H1 (cell line): Measurements from ENCODE around the gene LAMB1. TPM values are rescaled to one million over a fixed set of nuclear protein-coding genes. Genes with fewer than 3 reads are reported as not detected.

Experiments used
- CTCF ChIA-PET: fragments of 300-600 bp; sonication (Branson Sonifier 250); formaldehyde crosslinking; loops from one replicate; lab custom pipeline; 2021; ENCODE audit not compliant: partially characterized antibody; lab: Charles Lee
- POLR2A ChIA-PET: fragments of 300-600 bp; sonication (Branson Sonifier 250); formaldehyde crosslinking; loops from one replicate; lab custom pipeline; 2021; ENCODE audit warnings: inconsistent platforms; ENCODE audit not compliant: partially characterized antibody; lab: Charles Lee
- DNase-seq, 2 experiments: peaks; one replicate each; pipeline versions ENCODE4 v3.0.0 to v3.0.0-alpha.2; 2010 to 2022; ENCODE audit warnings: low spot score in 2 of 2, low read depth in 1 of 2, mixed read lengths in 1 of 2
- FAIRE-seq: peaks from 2 replicates; lab custom pipeline; 2011; peaks lifted over from hg19 to GRCh38; lab: Jason Lieb, UNC
- H2AFZ ChIP-seq: 2 replicates; pipeline ENCODE4 v1.8.1; 2012; ENCODE audit warnings: low read length, inconsistent platforms
- H2AK5ac ChIP-seq: 2 replicates; pipeline ENCODE4 v1.6.1; 2013; ENCODE audit warnings: low read depth, low read length
- H2BK120ac ChIP-seq: replicated peaks from 2 replicates; pipeline ENCODE3; 2013; ENCODE audit warnings: low read depth, low read length, inconsistent platforms
- H2BK12ac ChIP-seq: 2 replicates; pipeline ENCODE4 v1.6.1; 2013; ENCODE audit warnings: low read depth, low read length
- H2BK15ac ChIP-seq: 2 replicates; pipeline ENCODE4 v1.6.1; 2013; ENCODE audit warnings: low read length
- H2BK20ac ChIP-seq: 2 replicates; pipeline ENCODE4 v1.6.1; 2013; ENCODE audit warnings: low read length
- H2BK5ac ChIP-seq: 2 replicates; pipeline ENCODE4 v1.6.1; 2013; ENCODE audit warnings: low read depth, low read length
- H3K14ac ChIP-seq: 2 replicates; pipeline ENCODE4 v1.6.1; 2013; ENCODE audit warnings: inconsistent platforms; ENCODE audit not compliant: insufficient read length
- H3K18ac ChIP-seq: 2 replicates; pipeline ENCODE4 v1.6.1; 2013; ENCODE audit warnings: low read length; ENCODE audit errors: extremely low read depth
- H3K23ac ChIP-seq: 2 replicates; pipeline ENCODE4 v1.6.1; 2013; ENCODE audit warnings: inconsistent platforms; ENCODE audit not compliant: insufficient read length
- H3K23me2 ChIP-seq: 2 replicates; pipeline ENCODE4 v1.6.1; 2013; ENCODE audit warnings: low read depth, low read length
- H3K27ac ChIP-seq: 2 replicates; pipeline ENCODE4 v1.6.1; 2011; ENCODE audit warnings: low read depth, low read length, inconsistent platforms
- H3K27me3 ChIP-seq, 4 experiments: replicated peaks in 1 of 4; 1 replicate in 1 of 4; 2 replicates in 3 of 4; pipeline versions ENCODE4 v1.6.1 to v1.8.1; 2011 to 2013; ENCODE audit warnings: low read length in 3 of 4, mild to moderate bottlenecking in 3 of 4, inconsistent platforms in 2 of 4, mixed read lengths in 2 of 4, moderate library complexity in 1 of 4; ENCODE audit not compliant: control insufficient read depth in 3 of 4, insufficient read depth in 3 of 4; ENCODE audit errors: extremely low read depth in 1 of 4
- H3K36me3 ChIP-seq, 4 experiments: 2 replicates each; pipeline versions ENCODE4 v1.6.1 to v1.8.1; 2011 to 2013; ENCODE audit warnings: mild to moderate bottlenecking in 4 of 4, low read length in 3 of 4, moderate library complexity in 2 of 4, control low read depth in 1 of 4, inconsistent platforms in 1 of 4; ENCODE audit not compliant: insufficient read depth in 4 of 4, control insufficient read depth in 2 of 4
- H3K4ac ChIP-seq: replicated peaks from 2 replicates; pipeline ENCODE3; 2013; ENCODE audit warnings: low read length, low read depth, mixed read lengths, inconsistent platforms; ENCODE audit not compliant: insufficient read length
- H3K4me1 ChIP-seq, 4 experiments: replicated peaks in 1 of 4; 1 replicate in 1 of 4; 2 replicates in 3 of 4; pipeline versions ENCODE4 v1.6.1 to v1.8.1; 2011 to 2013; ENCODE audit warnings: low read length in 3 of 4, inconsistent platforms in 2 of 4, mixed read lengths in 1 of 4; ENCODE audit not compliant: insufficient read depth in 4 of 4, control insufficient read depth in 3 of 4
- H3K4me2 ChIP-seq, 2 experiments: 2 replicates each; pipeline versions ENCODE4 v1.6.1 to v1.8.1; 2011 to 2013; ENCODE audit warnings: low read depth in 2 of 2, low read length in 2 of 2, control low read depth in 1 of 2, inconsistent platforms in 1 of 2, mild to moderate bottlenecking in 1 of 2; ENCODE audit not compliant: insufficient read depth in 1 of 2
- H3K4me3 ChIP-seq, 4 experiments: fragments of 200-600, 300-600 bp in 1 of 4; sonication (generic), shearing (Covaris generic), sonication (Bioruptor Twin) in 1 of 4; 2 replicates each; pipeline versions ENCODE4 v1.5.1 to v1.8.1; 2011 to 2016; ENCODE audit warnings: low read length in 4 of 4, low read depth in 3 of 4, control low read depth in 2 of 4, inconsistent platforms in 2 of 4, mild to moderate bottlenecking in 2 of 4, mixed read lengths in 1 of 4, moderate library complexity in 1 of 4; ENCODE audit not compliant: insufficient read depth in 2 of 4; ENCODE audit errors: extremely low read depth in 1 of 4
- H3K56ac ChIP-seq: replicated peaks from 2 replicates; pipeline ENCODE3; 2013; ENCODE audit warnings: low read depth, mild to moderate bottlenecking, mixed read lengths, low read length, inconsistent platforms; ENCODE audit not compliant: insufficient read length
- H3K79me1 ChIP-seq: 2 replicates; pipeline ENCODE4 v1.6.1; 2013; ENCODE audit warnings: low read depth, low read length, control low read depth
- H3K79me2 ChIP-seq, 2 experiments: 2 replicates each; pipeline versions ENCODE4 v1.6.1 to v1.8.1; 2012 to 2013; ENCODE audit warnings: low read length in 2 of 2, mild to moderate bottlenecking in 2 of 2, inconsistent platforms in 1 of 2; ENCODE audit not compliant: insufficient read depth in 2 of 2, control insufficient read depth in 1 of 2
- H3K9ac ChIP-seq, 4 experiments: replicated peaks in 1 of 4; 1 replicate in 1 of 4; 2 replicates in 3 of 4; pipeline versions ENCODE4 v1.6.1 to v1.8.1; 2011 to 2013; ENCODE audit warnings: low read depth in 3 of 4, low read length in 3 of 4, control low read depth in 2 of 4, mild to moderate bottlenecking in 2 of 4, moderate library complexity in 2 of 4, inconsistent platforms in 1 of 4; ENCODE audit errors: extremely low read depth in 1 of 4
- H3K9me3 ChIP-seq, 2 experiments: 2 replicates each; pipeline versions ENCODE4 v1.6.1 to v1.8.1; 2012 to 2013; ENCODE audit warnings: mild to moderate bottlenecking in 2 of 2, moderate library complexity in 2 of 2, control low read depth in 1 of 2, inconsistent platforms in 1 of 2, low read depth in 1 of 2, low read length in 1 of 2, mixed read lengths in 1 of 2; ENCODE audit not compliant: insufficient read depth in 2 of 2
- H4K20me1 ChIP-seq, 2 experiments: replicated peaks in 1 of 2; 2 replicates each; pipeline versions ENCODE3 to v1.8.1; 2011 to 2013; ENCODE audit warnings: inconsistent platforms in 2 of 2, low read length in 2 of 2, mild to moderate bottlenecking in 1 of 2; ENCODE audit not compliant: insufficient read depth in 2 of 2, control insufficient read depth in 1 of 2
- H4K5ac ChIP-seq: 2 replicates; pipeline ENCODE4 v1.6.1; 2013; ENCODE audit warnings: low read length, low read depth, mixed read lengths, inconsistent platforms; ENCODE audit not compliant: insufficient read length
- H4K8ac ChIP-seq: 2 replicates; pipeline ENCODE4 v1.8.0; 2013; ENCODE audit warnings: mild to moderate bottlenecking, moderate library complexity, low read length, inconsistent platforms; ENCODE audit not compliant: insufficient read depth; ENCODE audit errors: extremely low read depth
- H4K91ac ChIP-seq: replicated peaks from 2 replicates; pipeline ENCODE3; 2013; ENCODE audit warnings: low read length, mixed read lengths, inconsistent platforms; ENCODE audit not compliant: insufficient read length
- BCL11A ChIP-seq, 2 experiments: IDR thresholded peaks; one replicate each; pipeline ENCODE4 v1.6.1; 2011; ENCODE audit warnings: low read depth in 2 of 2, low read length in 2 of 2, mild to moderate bottlenecking in 2 of 2
- CREB1 ChIP-seq: IDR thresholded peaks from 2 replicates; pipeline ENCODE4 v1.6.1; 2012; ENCODE audit warnings: inconsistent platforms
- HDAC6 ChIP-seq: IDR thresholded peaks from one replicate; pipeline ENCODE4 v1.7.1; 2012; ENCODE audit warnings: low read depth, mild to moderate bottlenecking, inconsistent platforms, low read length, moderate library complexity
- JUND ChIP-seq: IDR thresholded peaks from 2 replicates; pipeline ENCODE4 v1.6.1; 2011; ENCODE audit warnings: mild to moderate bottlenecking, improper control_type of control experiment, low read length
- RFX5 ChIP-seq: IDR thresholded peaks from 2 replicates; pipeline ENCODE4 v1.6.1; 2011; ENCODE audit warnings: low read depth, low read length, improper control_type of control experiment, borderline replicate concordance
- RXRA ChIP-seq: IDR thresholded peaks from 2 replicates; pipeline ENCODE4 v1.6.1; 2011; ENCODE audit warnings: low read depth, mild to moderate bottlenecking, low read length, moderate library complexity; ENCODE audit not compliant: insufficient read depth
- SAP30 ChIP-seq: fragments of 300-600 bp; sonication (generic); IDR thresholded peaks from 2 replicates; pipeline ENCODE4 v1.7.1; 2012; ENCODE audit warnings: low read length, moderate library complexity, mild to moderate bottlenecking, inconsistent platforms; ENCODE audit not compliant: insufficient read depth, insufficient replicate concordance
- SIN3A ChIP-seq, 2 experiments: IDR thresholded peaks in 1 of 2; conservative IDR thresholded peaks in 1 of 2; 2 replicates each; pipeline ENCODE4 v1.6.1; 2011 to 2012; ENCODE audit warnings: low read length in 2 of 2, improper control_type of control experiment in 1 of 2, low read depth in 1 of 2, mild to moderate bottlenecking in 1 of 2
- SP4 ChIP-seq: IDR thresholded peaks from 2 replicates; pipeline ENCODE4 v1.6.1; 2012; ENCODE audit warnings: low read length, inconsistent platforms
- TBP ChIP-seq: IDR thresholded peaks from 2 replicates; pipeline ENCODE4 v1.6.1; 2011; ENCODE audit warnings: low read depth, low read length, improper control_type of control experiment
- TCF12 ChIP-seq: IDR thresholded peaks from 2 replicates; pipeline ENCODE4 v1.6.1; 2011; ENCODE audit warnings: low read depth, mild to moderate bottlenecking, low read length
- WGBS, 2 experiments: shearing (Covaris generic) in 1 of 2; methylation state at CpG; one replicate each; pipeline versions ENCODE4 v1.1.6 to v1.1.7; 2013 to 2015; ENCODE audit warnings: low lambda C conversion rate in 2 of 2, mixed read lengths in 2 of 2, inconsistent platforms in 1 of 2, low coverage in 1 of 2, missing lambda C conversion rate in 1 of 2; ENCODE audit not compliant: insufficient replicate concordance in 2 of 2, insufficient coverage in 1 of 2, insufficient read length in 1 of 2; ENCODE audit errors: extremely low coverage in 1 of 2, missing lambda C conversion rate in 1 of 2; 5-methylcytosine and 5-hydroxymethylcytosine counted together
- polyA plus RNA-seq, 7 experiments: library from polyadenylated mRNA; depleted of rRNA in 3 of 7; stranded (reverse) in 5 of 7; unstranded in 2 of 7; fragments of >200 nt in 5 of 7; fragments of 200-250 nt in 2 of 7; gene quantifications; 1 replicate in 5 of 7; 2 replicates in 1 of 7; 4 replicates in 1 of 7; pipeline versions ENCODE4 v1.2.1 to v1.2.3, GENCODE V29; 2011 to 2013; ENCODE audit warnings: missing spikeins in 2 of 7, mixed read lengths in 2 of 7
- total RNA-seq: library from RNA; stranded (reverse); fragmentation: NEBNext Ultra II Directional; extraction: Animal tissue kit (Norgen Biotek cat#: 25700); gene quantifications from 2 replicates; pipeline ENCODE4 v1.2.1, GENCODE V29; 2021
- TF ChIP-seq, protein P1 (sequence below): IDR thresholded peaks from 2 replicates; pipeline ENCODE4 v1.6.1; 2011; ENCODE audit warnings: low read depth, mild to moderate bottlenecking, low read length; ENCODE audit not compliant: insufficient read depth
- TF ChIP-seq, protein P2 (sequence below): IDR thresholded peaks from 2 replicates; pipeline ENCODE4 v1.6.1; 2012; ENCODE audit warnings: inconsistent platforms

Gene LAMB1
- total and polyA plus RNA-seq, 2 of the 8 experiments (the other 6 are each of a cell fraction or from before 2014, with no cell fraction given): 31.9 to 38.5 TPM

DNA sequence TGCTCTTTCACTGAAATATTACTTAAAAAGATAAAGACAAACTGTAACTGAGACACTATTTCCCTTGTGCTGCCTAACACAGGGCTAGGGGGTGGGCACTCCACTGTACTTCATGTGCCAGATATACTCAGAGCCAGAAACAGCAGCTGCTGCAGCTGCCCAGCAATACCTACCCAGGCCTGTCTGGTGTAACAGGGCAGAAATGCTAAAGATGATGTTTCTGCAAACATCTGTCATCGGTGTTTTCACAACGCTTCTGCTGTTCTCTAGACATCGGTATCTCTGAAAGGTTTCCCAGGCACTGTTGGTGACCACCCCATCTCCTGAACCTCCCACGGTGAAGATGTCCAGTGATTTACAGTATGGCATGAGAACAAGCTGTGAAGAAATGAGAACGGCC is 42.7 kb downstream of the LAMB1 start:
- no peak for FAIRE-seq
- no peak for TF ChIP-seq JUND
- TF ChIP-seq RXRA: no peak
- no peak for TF ChIP-seq SIN3A (conservative IDR thresholded peaks at IDR 0.05 in 1 of 2, IDR thresholded peaks at IDR 0.05 in 1 of 2; ENCODE audit: low read depth in 1 of 2, low read length in 2 of 2)
- TF ChIP-seq RFX5: no peak
- TF ChIP-seq HDAC6: no peak
- TF ChIP-seq SAP30: no peak
- no peak for TF ChIP-seq TCF12
- TF ChIP-seq, protein P1, sequence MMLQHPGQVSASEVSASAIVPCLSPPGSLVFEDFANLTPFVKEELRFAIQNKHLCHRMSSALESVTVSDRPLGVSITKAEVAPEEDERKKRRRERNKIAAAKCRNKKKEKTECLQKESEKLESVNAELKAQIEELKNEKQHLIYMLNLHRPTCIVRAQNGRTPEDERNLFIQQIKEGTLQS: no peak
- TF ChIP-seq TBP: no peak
- TF ChIP-seq, protein P2, sequence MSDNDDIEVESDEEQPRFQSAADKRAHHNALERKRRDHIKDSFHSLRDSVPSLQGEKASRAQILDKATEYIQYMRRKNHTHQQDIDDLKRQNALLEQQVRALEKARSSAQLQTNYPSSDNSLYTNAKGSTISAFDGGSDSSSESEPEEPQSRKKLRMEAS: no peak
- no peak for TF ChIP-seq SP4
- TF ChIP-seq BCL11A (IDR thresholded peaks at IDR 0.05; ENCODE audit: low read depth in 2 of 2, low read length in 2 of 2): no peak
- no peak for TF ChIP-seq CREB1

More for the DNA sequence above, 42.7 kb downstream of the LAMB1 start:
- H3K79me1 ChIP-seq: no peaks in the 10 kb centered on the region
- no peak overlapping the region for H2BK20ac ChIP-seq
- ChIA-PET CTCF (interaction anchor here (0.9 to 1.3 kb wide), 2 partner anchors 9 to 56 kb away, joined by 3 read pairs; no protein-coding TSS in a partner anchor), POLR2A (interaction anchor here (0.8 kb wide), 1 partner anchor 9 kb away, joined by 3 read pairs; no protein-coding TSS in a partner anchor)
- H4K5ac ChIP-seq: no peak overlapping the region
- no peak overlapping the region for H2AFZ ChIP-seq
- H2BK12ac ChIP-seq: no peak overlapping the region
- 96% methylated on average over 5 of the region's 5 CpGs; no CpG with 5 or more reads in 1 of the 2 experiments for WGBS, 2 experiments
- H4K8ac ChIP-seq: no peak overlapping the region
- H3K56ac ChIP-seq: no peak overlapping the region
- H4K91ac ChIP-seq: no peak overlapping the region
- H2BK5ac ChIP-seq: no peak overlapping the region
- H3K4ac ChIP-seq: no peak overlapping the region
- H3K4me1 ChIP-seq: peaks cover 4 to 9% (median 6%) of the 10 kb centered on the region in 4 experiments; a peak in 5 of 7 replicates
- no peak overlapping the region for H3K23ac ChIP-seq
- H2BK15ac ChIP-seq: no peak overlapping the region
- no peak overlapping the region for H3K4me2 ChIP-seq
- H3K23me2 ChIP-seq: no peaks in the 10 kb centered on the region; the same call in 1 of the 2 replicates
- H3K14ac ChIP-seq: no peak overlapping the region
- H3K9ac ChIP-seq: no peak overlapping the region
- H3K36me3 ChIP-seq: peaks cover 0 to 60% (median 18%) of the 10 kb centered on the region in 4 experiments; a peak in 5 of 8 replicates
- peaks cover 0 to 2% of the 10 kb centered on the region in 2 experiments for H4K20me1 ChIP-seq
- H2AK5ac ChIP-seq: no peak overlapping the region
- no peaks in the 10 kb centered on the region for H3K79me2 ChIP-seq
- no peak overlapping the region for H3K27ac ChIP-seq
- no peak overlapping the region for H2BK120ac ChIP-seq
- no peak overlapping the region for H3K18ac ChIP-seq
- H3K9me3 ChIP-seq: no peaks in the 10 kb centered on the region
- no peaks in the 10 kb centered on the region for H3K27me3 ChIP-seq
- no peak overlapping the region for H3K4me3 ChIP-seq
- no peak for DNase-seq
